Gastrocnemius medialis (tissue), 4 donors: ENCODE data around the gene SYNDIG1L.

Source experiments
- POLR2A ChIP-seq, 2 donors: fragments of 450-650 bp; IDR thresholded peaks; one replicate each; pipeline ENCODE4 v1.6.1; 2017; ENCODE audit warnings: antibody characterized with exemption in 2 of 2, mild to moderate bottlenecking in 2 of 2, moderate library complexity in 2 of 2
- TF ChIP-seq, protein P1 (sequence below), 5 experiments: fragments of 450-650 bp in 3 of 5; fragments of 200-600 bp in 2 of 5; sonication (generic) in 2 of 5; IDR thresholded peaks in 4 of 5; conservative IDR thresholded peaks in 1 of 5; 1 replicate in 4 of 5; 2 replicates in 1 of 5; pipeline ENCODE4 v1.5.1; 2016 to 2019; ENCODE audit warnings: antibody characterized with exemption in 5 of 5, mild to moderate bottlenecking in 3 of 5, moderate library complexity in 3 of 5

DNA sequence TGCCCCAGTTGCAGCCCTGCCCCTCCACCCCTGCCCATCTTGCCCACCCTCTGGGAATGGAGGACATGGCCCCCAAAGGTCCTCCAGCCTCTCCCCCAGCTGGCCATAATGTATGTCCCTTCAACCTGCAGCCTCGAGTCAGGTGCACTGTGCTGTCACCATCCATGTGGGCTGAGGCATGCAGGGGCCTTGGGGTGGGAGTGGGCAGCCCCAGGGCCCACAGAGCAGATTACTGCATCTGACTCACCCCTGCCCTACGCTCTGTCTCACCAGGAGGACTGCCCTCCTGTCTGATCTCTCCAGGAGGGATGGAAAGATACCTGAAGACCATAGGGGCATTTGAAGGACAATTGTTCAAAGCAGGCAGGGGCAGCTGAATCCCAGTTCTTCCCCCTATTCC is 13.3 kb downstream of the SYNDIG1L start:
- TF ChIP-seq, protein P1, sequence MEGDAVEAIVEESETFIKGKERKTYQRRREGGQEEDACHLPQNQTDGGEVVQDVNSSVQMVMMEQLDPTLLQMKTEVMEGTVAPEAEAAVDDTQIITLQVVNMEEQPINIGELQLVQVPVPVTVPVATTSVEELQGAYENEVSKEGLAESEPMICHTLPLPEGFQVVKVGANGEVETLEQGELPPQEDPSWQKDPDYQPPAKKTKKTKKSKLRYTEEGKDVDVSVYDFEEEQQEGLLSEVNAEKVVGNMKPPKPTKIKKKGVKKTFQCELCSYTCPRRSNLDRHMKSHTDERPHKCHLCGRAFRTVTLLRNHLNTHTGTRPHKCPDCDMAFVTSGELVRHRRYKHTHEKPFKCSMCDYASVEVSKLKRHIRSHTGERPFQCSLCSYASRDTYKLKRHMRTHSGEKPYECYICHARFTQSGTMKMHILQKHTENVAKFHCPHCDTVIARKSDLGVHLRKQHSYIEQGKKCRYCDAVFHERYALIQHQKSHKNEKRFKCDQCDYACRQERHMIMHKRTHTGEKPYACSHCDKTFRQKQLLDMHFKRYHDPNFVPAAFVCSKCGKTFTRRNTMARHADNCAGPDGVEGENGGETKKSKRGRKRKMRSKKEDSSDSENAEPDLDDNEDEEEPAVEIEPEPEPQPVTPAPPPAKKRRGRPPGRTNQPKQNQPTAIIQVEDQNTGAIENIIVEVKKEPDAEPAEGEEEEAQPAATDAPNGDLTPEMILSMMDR (IDR thresholded peaks at IDR 0.05 in 4 of 5, conservative IDR thresholded peaks at IDR 0.05 in 1 of 5), result no peak
- TF ChIP-seq POLR2A (IDR thresholded peaks at IDR 0.05), result no peak
